ENCODE data around the gene MARCHF7.

Gene MARCHF7

GRCh38 chr2:159711562-159712142, 654 bp upstream of the MARCHF7 start:
- Histone ChIP-seq H3K79me2 (ENCODE audit: insufficient read depth, low read length) (peaks cover 55% of the 10 kb centered on the region), H3K9me3 (ENCODE audit: insufficient read depth, low read length, severe bottlenecking) (no peaks in the 10 kb centered on the region), H3K9ac (ENCODE audit: low read depth, low read length) (peak overlapping the region; percentile 95), H3K36me3 (ENCODE audit: insufficient read depth, low read length) (peaks cover 33% of the 10 kb centered on the region), H2AFZ (ENCODE audit: low read depth, low read length) (peak overlapping the region; percentile 97), H3K4me3 (ENCODE audit: low read depth in 1 of 2, low read length in 2 of 2) (peak overlapping the region; percentile 85 to 90), H3K4me2 (ENCODE audit: insufficient read depth, low read length) (peak overlapping the region; percentile 72), H3K27me3 (ENCODE audit: insufficient read depth, low read length, poor library complexity) (no peaks in the 10 kb centered on the region), H3K4me1 (ENCODE audit: insufficient read depth, low read length) (peaks cover 44% of the 10 kb centered on the region), H4K20me1 (ENCODE audit: insufficient read depth, low read length) (peaks cover 32% of the 10 kb centered on the region), H3K27ac (ENCODE audit: low read length) (peak overlapping the region; percentile 100)
- TF ChIP-seq CTCF (IDR thresholded peaks at IDR 0.05; ENCODE audit: borderline replicate concordance, extremely low read depth, low read length, poor library complexity, severe bottlenecking) (no peak), EZH2 (IDR thresholded peaks at IDR 0.05; ENCODE audit: borderline replicate concordance, low read depth, low read length, severe bottlenecking) (no peak)
- ATAC-seq (ENCODE audit: insufficient read depth, low read depth) (no peak), DNase-seq (no peak)

GRCh38 chr2:159712929-159713420, 669 bp downstream of the MARCHF7 start:
- H2AFZ ChIP-seq (ENCODE audit: low read depth, low read length): peak overlapping the region; percentile 97
- H4K20me1 ChIP-seq (ENCODE audit: insufficient read depth, low read length): peaks cover 45% of the 10 kb centered on the region
- H3K36me3 ChIP-seq (ENCODE audit: insufficient read depth, low read length): peaks cover 46% of the 10 kb centered on the region
- no peaks in the 10 kb centered on the region for H3K9me3 ChIP-seq (ENCODE audit: insufficient read depth, low read length, severe bottlenecking)
- TF ChIP-seq EZH2 (IDR thresholded peaks at IDR 0.05; ENCODE audit: borderline replicate concordance, low read depth, low read length, severe bottlenecking) (no peak), CTCF (IDR thresholded peaks at IDR 0.05; ENCODE audit: borderline replicate concordance, extremely low read depth, low read length, poor library complexity, severe bottlenecking) (no peak)
- H3K27ac ChIP-seq (ENCODE audit: low read length): peak overlapping the region; percentile 100
- ATAC-seq (ENCODE audit: insufficient read depth, low read depth) (peak; percentile 39), DNase-seq (no peak)
- peak overlapping the region; percentile 95 for H3K9ac ChIP-seq (ENCODE audit: low read depth, low read length)
- H3K4me3 ChIP-seq (ENCODE audit: low read depth in 1 of 2, low read length in 2 of 2): peak overlapping the region; percentile 85 to 90
- H3K27me3 ChIP-seq (ENCODE audit: insufficient read depth, low read length, poor library complexity): no peaks in the 10 kb centered on the region
- peaks cover 50% of the 10 kb centered on the region for H3K4me1 ChIP-seq (ENCODE audit: insufficient read depth, low read length)
- peak overlapping the region; percentile 72 for H3K4me2 ChIP-seq (ENCODE audit: insufficient read depth, low read length)
- H3K79me2 ChIP-seq (ENCODE audit: insufficient read depth, low read length): peaks cover 68% of the 10 kb centered on the region

- H3K27ac ChIP-seq (ENCODE audit: low read length): peak overlapping the region; percentile 100
- peaks cover 51% of the 10 kb centered on the region for H3K36me3 ChIP-seq (ENCODE audit: insufficient read depth, low read length)
- H3K9ac ChIP-seq (ENCODE audit: low read depth, low read length): peak overlapping the region; percentile 95
- peaks cover 52% of the 10 kb centered on the region for H4K20me1 ChIP-seq (ENCODE audit: insufficient read depth, low read length)
- H3K4me3 ChIP-seq (ENCODE audit: low read depth in 1 of 2, low read length in 2 of 2): peak overlapping the region; percentile 85 to 90
- DNase-seq (no peak), ATAC-seq (ENCODE audit: insufficient read depth, low read depth) (no peak)
- H3K27me3 ChIP-seq (ENCODE audit: insufficient read depth, low read length, poor library complexity): no peaks in the 10 kb centered on the region
- no peaks in the 10 kb centered on the region for H3K9me3 ChIP-seq (ENCODE audit: insufficient read depth, low read length, severe bottlenecking)
- H3K4me2 ChIP-seq (ENCODE audit: insufficient read depth, low read length): peak overlapping the region; percentile 72
- H2AFZ ChIP-seq (ENCODE audit: low read depth, low read length): no peak overlapping the region
- H3K79me2 ChIP-seq (ENCODE audit: insufficient read depth, low read length): peaks cover 76% of the 10 kb centered on the region
- H3K4me1 ChIP-seq (ENCODE audit: insufficient read depth, low read length): peaks cover 51% of the 10 kb centered on the region
- TF ChIP-seq EZH2 (IDR thresholded peaks at IDR 0.05; ENCODE audit: borderline replicate concordance, low read depth, low read length, severe bottlenecking): no peak
- TF ChIP-seq CTCF (IDR thresholded peaks at IDR 0.05; ENCODE audit: borderline replicate concordance, extremely low read depth, low read length, poor library complexity, severe bottlenecking): no peak
Measured at GRCh38 chr2:159713631-159714246, 1.4 kb downstream of the MARCHF7 start.
